ENCODE results near the gene TFAP2C.

DNA sequence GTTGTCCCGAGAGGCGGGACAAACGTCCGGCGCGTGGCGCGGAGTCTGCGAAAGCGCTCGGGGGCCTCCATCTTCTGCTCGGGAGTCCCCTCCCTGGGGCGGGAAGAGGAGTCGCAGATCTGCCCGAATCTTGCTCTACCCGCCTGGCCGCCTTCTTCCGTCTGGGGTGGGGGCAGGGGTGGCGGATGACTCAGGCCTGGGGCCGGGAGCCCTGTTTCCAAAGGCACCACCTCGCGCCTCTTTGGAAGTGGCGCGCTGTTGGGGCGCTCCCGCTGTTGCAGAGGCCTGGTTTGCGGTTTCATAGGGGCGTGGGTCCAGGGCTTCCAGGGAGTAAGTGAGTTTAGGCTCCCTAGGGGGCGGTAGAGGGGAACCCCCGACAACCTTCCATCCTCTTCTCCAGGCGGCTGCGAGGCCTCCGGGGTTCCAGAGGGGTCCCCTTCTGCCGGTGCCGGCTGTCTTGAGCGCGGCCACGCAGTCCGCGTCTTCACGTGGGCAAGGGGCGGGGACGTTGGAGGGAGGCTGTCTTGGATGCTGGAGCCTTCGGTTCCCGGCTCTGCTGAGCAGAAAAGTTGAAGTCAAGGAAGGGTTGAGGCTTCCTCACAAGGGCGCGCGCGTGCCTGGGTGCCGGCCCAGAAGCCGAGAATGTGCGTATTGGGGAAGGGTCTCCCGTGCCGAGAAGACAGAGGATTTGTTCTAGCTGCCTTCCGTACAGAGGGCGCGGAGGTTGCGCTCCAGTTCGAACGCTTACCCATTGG, 2.6 kb upstream of the TFAP2C start:
- TF ChIP-seq, protein P1, sequence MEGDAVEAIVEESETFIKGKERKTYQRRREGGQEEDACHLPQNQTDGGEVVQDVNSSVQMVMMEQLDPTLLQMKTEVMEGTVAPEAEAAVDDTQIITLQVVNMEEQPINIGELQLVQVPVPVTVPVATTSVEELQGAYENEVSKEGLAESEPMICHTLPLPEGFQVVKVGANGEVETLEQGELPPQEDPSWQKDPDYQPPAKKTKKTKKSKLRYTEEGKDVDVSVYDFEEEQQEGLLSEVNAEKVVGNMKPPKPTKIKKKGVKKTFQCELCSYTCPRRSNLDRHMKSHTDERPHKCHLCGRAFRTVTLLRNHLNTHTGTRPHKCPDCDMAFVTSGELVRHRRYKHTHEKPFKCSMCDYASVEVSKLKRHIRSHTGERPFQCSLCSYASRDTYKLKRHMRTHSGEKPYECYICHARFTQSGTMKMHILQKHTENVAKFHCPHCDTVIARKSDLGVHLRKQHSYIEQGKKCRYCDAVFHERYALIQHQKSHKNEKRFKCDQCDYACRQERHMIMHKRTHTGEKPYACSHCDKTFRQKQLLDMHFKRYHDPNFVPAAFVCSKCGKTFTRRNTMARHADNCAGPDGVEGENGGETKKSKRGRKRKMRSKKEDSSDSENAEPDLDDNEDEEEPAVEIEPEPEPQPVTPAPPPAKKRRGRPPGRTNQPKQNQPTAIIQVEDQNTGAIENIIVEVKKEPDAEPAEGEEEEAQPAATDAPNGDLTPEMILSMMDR (IDR thresholded peaks at IDR 0.05; ENCODE audit: borderline replicate concordance, extremely low read depth, low read length, poor library complexity, severe bottlenecking), result peak; percentile 18
- TF ChIP-seq EZH2 (IDR thresholded peaks at IDR 0.05; ENCODE audit: borderline replicate concordance, low read depth, low read length, severe bottlenecking), result no peak

All from DND-41 (cell line).